Ramos (cell line): ENCODE measurements around the gene ABCG4.

ENCODE experiments used
- in situ Hi-C: fragments of 300-500 bp; cut with MboI; formaldehyde crosslinking; loops from one replicate; pipeline ENCODE4 v1.14.3; 2022; ENCODE audit warnings: low sequenced_read_pairs; ENCODE audit not compliant: unreplicated experiment

Gene ABCG4

DNA sequence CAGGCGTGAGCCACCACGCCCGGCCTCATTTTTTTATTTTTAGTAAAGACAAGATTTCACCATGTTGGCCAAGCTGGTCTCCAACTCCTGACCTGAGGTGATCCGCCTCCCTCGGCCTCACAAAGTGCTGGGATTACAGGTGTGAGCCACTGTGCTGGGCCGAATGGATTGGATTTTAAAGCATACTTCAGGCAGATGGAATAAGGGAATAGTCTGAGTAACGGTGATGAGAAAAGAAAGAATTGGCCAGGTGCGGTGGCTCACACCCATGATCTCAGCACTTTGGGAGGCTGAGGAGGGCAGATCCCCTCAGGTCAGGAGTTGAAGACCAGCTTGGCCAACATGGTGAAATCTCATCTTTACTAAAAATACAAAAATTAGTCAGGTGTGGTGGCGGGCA, 55.2 kb downstream of the ABCG4 start:
- in situ Hi-C loops: no loop called here

DNA sequence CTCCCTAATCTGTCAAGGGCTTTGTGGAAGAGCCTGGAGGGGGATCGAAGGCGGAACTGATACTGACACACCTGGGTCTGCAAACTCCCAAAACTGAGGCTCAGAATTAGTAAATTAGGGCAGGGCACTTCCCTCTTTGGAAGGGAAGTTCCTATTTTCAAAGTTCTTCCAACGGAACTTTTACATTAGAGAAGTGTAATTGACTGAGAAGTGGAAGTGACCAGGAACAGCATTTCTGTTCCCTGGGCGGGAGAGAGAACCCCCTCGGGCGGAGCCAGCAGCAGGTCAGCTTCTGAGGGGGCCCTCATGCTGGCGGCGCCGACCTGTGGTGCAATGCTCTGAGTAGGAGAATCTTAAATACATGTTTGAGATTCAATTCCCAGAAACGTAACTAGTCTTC, 56.2 kb downstream of the ABCG4 start:
- in situ Hi-C loops: no loop called here

DNA sequence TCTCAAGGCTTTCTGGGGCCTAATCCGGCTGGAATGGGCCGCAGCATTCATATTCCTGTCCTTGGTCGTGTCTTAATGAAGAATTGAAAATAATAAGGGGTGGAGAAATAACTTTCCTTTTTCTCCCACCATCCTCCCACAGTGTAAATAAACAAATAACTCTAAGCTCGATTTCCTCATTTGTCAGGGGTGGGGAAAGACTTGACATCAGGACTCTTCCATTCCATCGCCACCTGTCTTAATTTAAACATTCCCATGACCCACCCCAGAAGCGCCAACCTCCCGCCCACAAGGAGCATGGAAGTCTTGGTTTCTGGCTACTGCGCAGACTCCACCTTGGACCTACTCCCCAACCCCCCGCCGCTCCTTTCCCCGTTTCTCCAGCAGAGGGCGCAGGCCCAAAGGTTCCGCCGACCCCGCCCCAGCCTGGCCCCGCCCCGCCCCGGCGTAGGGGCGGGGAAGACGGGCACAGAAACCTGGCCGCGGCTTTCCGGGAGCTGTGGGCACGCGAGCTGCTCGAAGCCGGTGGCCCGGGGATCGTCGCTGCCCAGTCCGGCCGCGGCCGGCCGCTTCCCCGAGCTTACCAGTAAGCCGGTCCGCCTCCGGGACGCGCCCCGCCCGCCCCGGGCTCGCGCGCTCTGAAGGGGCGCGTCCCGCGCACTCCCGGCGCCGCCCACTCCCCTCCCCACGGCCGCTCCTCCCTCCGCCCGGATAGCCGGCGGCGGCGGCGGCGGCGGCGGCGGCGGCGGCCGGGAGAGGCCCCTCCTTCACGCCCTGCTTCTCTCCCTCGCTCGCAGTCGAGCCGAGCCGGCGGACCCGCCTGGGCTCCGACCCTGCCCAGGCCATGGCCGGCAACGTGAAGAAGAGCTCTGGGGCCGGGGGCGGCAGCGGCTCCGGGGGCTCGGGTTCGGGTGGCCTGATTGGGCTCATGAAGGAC, 57.0 kb downstream of the ABCG4 start, which contains the start of gene CBL:
TSS of gene CBL (plus strand) at position 766 of the 937 bp plus-strand sequence. CDS start at position 845, 79 bp downstream.
- in situ Hi-C loops: no loop called here

DNA sequence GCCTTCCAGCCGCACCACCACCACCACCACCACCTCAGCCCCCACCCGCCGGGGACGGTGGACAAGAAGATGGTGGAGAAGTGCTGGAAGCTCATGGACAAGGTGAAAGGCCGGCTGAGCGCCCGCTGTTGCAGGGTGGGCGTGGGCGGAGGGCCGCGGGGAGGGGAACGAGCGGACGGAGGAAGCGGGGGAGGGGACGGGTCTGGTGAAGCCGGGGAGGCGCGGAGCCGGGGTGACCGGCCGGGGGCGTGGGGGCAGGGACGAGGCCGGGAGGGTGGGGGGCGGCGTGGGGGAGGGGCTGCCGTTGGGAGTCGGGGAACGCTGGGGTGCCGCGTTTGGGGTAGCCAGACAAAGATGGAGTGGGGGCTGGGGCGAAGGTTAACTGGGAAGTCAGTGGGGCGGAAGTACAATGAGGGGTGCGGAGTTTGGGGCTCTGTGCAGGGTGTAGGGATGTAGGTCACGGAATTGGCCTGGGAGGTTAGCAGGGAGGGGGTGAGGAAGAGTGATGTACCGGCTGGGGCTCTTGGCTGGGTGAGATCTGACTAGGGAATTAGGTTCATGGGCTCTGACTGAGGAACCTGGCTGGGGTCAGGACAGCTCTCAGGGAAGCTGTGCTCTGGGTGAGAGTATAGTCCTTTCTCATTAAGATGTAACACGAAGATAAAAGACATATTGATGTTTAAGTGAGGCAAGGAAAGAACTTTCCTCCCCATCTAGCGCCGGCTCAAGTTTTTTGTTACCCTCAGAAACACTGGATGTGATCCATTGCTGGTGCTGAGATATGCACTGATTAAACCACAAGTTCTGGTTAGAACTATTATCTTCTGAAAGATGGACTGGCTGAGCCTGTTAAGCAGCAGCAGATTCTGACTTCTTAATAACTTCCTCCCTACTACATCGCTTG, 57.9 kb downstream of the ABCG4 start:
- in situ Hi-C loops: no loop called here

DNA sequence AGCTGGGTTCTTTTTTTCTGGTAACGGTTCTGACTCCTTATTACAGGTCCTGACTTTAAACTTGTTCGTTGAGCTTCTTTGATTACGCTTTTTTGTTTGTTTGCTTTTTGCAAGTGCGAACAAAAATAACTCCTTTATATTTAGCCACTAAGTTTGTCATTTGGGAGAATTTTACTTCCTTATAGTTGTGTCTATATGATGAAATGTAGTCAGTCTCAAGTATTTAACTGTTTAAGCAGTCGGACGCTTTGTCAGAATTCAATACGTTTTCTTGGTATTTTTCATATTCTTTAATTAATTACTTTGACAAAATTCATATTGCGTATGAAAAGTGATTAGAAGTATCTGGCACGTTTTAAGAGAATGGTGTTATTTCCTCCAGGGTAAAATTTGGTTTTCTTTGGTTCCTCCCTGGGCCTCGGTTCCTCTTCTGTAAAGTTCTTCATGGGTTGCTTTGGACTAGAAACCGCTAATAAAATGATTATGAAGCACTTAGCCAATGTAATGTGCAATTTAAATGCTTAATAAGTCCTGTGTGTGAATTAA, 58.6 kb downstream of the ABCG4 start:
- in situ Hi-C loops: no loop called here

DNA sequence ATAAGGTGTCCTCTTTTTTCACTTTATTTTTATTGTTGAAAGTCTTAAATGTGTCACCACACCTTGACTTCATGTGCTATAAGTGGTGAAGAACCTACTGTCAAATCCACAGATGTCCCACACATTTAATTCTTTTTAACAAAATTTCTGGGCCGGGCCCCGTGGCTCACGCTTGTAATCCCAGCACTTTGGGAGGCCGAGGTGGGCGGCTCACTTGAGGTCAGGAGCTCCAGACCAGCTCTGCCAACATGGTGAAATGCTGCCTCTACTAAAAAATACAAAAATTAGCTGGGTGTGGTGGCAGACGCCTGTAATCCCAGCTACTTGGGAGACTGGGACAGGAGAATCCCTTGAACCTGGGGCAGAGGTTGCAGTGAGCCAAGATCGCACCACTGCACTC, 60.3 kb downstream of the ABCG4 start:
- in situ Hi-C loops: no loop called here

DNA sequence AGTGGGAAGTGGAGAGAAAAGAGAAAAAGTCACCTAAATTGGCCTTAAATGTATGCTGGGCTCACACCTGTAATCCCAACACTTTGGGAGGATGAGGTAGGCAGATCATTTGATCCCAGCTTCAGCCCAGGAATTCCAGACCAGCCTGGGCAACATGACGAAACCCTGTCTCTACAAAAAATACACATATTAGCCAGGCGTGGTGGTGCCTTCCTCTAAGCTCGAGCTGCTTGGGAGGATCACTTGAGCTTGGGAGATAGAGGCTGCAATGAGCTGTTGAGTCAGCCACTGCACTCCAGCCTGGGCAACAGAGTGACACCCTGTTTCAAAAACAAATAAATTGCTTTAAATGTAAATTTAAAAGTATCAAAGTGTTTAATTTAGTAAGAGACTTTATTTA, 61.2 kb downstream of the ABCG4 start:
- in situ Hi-C loops: no loop called here
